GM12878 (cell line): ENCODE measurements around the gene ODAPH.

ENCODE experiments used
- EP300 ChIP-seq, 2 experiments: fragments of 150-350 bp in 1 of 2; IDR thresholded peaks; 2 replicates each; pipeline ENCODE4 v1.6.1; 2011 to 2012; ENCODE audit warnings: low read depth in 2 of 2, low read length in 2 of 2, borderline replicate concordance in 1 of 2, improper control_type of control experiment in 1 of 2, inconsistent platforms in 1 of 2; ENCODE audit not compliant: control insufficient read depth in 1 of 2
- RBBP5 ChIP-seq: fragments of 200-600 bp; sonication (generic); conservative IDR thresholded peaks from 2 replicates; pipeline ENCODE4 v1.6.1; 2016
- SMC3 ChIP-seq: IDR thresholded peaks from 2 replicates; pipeline ENCODE4 v1.6.1; 2011; ENCODE audit warnings: low read length, improper control_type of control experiment, borderline replicate concordance
- SUZ12 ChIP-seq: fragments of 200-600 bp; sonication (generic); IDR thresholded peaks from one replicate; pipeline ENCODE4 v1.6.1; 2018; ENCODE audit warnings: antibody characterized with exemption, mild to moderate bottlenecking; ENCODE audit not compliant: unreplicated experiment

DNA sequence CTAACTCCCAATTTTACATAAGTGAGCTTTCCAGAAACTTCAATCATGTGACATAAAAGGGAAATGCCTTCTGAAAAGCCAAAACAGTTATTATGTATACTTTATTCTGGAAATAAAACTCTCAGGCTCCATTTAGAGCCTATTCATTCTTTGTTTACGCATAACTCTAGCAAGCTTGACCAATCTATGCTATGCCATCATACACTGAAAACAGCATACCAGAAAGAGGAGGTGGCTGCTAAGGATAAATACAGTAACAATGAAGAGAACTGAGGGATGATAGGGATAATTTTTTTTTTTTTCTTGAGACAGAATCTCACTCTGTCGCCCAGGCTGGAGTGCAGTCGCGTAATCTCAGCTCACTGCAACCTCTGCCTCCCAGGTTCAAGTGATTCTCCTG lies 50.1 kb downstream of the ODAPH start:
- TF ChIP-seq RBBP5 = no peak
- no peak for TF ChIP-seq SMC3
- TF ChIP-seq EP300 (IDR thresholded peaks at IDR 0.05; ENCODE audit: borderline replicate concordance in 1 of 2, control insufficient read depth in 1 of 2, low read depth in 2 of 2, low read length in 2 of 2) = no peak
- no peak for TF ChIP-seq SUZ12
